ENCODE results near the gene GALM.
A peak's percentile ranks its signal among the peaks of the same experiment; 100 is the strongest.
"Not testable (repeated sequence)": the region's sequence is repeated elsewhere in the genome, so short reads cannot be mapped to it uniquely, and the experiment has no call there.

Gene GALM

GRCh38 chr2:38711558-38711957 lies 45.6 kb downstream of the GALM start:
- no peak for DNase-seq (ENCODE audit: low read depth)

GRCh38 chr2:38712413-38712812 lies 46.5 kb downstream of the GALM start:
- no peak for DNase-seq (ENCODE audit: low read depth)

DNA sequence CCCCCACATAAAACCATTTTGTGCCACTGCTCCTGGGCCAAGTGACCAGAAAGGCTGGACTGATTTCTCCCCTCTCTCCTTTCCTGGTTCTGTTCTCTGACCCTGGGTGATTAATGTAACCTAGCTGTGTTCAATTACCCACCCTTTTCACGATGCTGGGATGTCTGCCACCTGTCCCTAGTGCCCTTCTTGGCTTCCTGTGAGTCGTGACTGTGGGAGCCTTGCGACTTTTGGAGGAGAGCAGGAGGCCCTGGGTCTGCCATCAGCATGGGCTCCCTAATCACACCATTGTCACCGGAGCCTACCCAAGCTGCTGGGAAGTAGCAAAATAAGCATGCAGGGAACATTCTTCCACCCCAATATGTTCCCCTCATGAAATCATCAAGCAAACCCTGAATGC lies 47.0 kb downstream of the GALM start:
- no peak for DNase-seq (ENCODE audit: low read depth)

DNA sequence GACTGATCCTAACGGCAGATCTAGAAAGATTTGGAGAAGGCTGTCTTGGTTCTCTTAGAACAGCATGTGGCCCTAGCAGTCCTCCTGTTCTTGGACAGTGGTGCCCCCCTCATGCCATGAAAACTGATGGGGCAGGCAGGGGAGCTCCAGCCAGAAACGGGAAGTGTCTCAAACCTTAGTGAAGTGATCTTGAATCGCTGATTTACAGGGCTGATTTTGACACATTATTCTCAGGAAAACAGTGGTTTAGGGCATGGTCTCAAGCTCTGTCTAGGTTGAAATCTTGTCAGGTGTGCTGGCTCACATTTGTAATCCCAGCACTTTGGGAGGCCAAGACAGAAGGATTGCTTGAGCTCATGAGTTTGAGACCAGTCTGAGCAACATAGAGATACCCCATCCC lies 47.4 kb downstream of the GALM start:
- no peak for DNase-seq (ENCODE audit: low read depth)

GRCh38 chr2:38714941-38715340 lies 49.0 kb downstream of the GALM start:
- DNase-seq (ENCODE audit: low read depth), result not testable (repeated sequence)

- DNase-seq (ENCODE audit: low read depth), result no peak
Measured at GRCh38 chr2:38716185-38716584, 50.3 kb downstream of the GALM start.

DNA sequence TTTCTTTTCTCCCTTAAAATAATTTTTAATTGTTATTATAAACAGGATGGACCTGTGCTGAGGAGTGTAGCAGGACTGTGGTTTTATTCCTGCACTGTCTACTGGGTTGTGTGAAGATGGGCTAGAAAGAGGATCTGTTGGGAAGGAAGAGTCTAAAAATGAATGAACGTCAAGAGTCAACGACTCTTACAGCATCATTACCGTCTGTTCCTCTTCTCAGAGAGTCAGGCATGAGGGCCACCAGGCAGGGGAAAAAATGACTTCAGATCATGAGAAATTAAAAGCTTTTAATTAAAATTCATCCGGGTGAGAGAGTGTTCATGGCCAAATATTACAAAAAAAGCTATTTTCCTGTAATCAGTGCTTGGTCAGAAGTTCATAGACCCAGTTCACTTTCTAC lies 52.7 kb downstream of the GALM start:
- DNase-seq (ENCODE audit: low read depth), result no peak

DNA sequence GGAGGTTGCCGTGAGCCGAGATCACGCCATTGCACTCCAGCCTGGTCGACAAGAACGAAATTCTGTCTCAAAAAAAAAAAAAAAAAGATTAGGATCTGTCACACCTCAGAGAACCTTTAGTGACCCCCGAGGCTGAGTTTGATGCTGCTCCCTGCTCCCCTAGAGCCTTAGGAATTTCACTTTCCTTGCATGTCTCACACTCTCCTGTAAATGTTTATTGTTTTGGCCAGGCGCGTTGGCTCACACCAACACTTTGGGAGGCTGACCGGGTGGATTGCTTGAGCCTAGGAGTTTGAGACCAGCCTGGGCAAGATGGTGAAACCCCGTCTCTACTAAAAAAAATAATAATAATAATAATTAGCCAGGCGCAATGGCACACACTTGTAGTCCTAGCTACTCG lies 53.8 kb downstream of the GALM start:
- DNase-seq (ENCODE audit: low read depth), result no peak

DNA sequence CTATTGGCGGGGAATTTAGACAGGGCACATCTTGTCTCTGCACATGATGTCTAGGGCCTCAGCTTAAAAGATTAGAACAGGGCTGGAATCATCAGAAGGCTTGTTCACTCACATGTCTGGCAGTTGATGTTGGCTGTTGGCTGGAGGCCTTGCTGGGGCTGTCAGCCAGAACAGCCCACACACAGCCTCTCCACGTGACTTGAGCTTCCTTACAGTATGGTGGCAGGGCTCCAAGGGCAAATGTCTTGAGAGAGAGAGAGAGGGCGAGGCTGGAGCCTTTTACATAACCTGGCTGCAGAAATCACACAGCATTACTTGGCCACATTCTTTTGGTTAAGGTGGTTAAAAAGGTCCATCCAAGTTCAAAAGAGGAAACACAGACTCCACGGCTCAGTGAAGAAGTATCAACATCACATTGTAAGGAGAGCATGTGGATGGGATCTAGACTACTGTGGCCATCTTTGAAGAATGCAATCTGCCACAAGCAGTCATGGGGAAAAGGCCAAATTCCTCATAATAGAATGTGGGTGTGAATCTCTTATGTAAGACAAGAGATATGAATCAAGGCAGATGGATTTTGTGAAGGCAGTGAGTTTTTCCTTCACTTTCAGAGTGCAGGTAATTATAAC lies 54.8 kb downstream of the GALM start:
- DNase-seq (ENCODE audit: low read depth), result no peak

GRCh38 chr2:38722271-38723061 lies 56.6 kb downstream of the GALM start:
- peak; percentile 52 for DNase-seq (ENCODE audit: low read depth)

DNA sequence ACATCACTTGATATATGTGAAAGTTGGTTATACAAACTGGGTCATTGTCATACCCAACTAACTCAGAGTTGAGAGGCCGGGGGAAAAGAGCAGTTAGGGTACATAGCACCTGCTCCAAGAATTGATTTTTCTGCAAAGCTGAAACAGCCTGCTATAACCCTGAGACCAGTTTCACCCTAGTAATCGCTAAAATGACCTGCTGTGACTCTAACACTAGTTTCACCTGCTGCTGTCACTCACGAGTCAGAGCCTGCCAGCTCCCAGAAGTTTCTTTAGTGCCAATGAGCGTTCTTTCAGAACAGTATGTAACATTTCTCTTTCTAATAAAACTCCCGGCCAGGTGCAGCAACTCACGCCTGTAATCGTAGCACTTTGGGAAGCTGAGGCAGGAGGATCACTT lies 57.3 kb downstream of the GALM start:
- no peak for DNase-seq (ENCODE audit: low read depth)

DNA sequence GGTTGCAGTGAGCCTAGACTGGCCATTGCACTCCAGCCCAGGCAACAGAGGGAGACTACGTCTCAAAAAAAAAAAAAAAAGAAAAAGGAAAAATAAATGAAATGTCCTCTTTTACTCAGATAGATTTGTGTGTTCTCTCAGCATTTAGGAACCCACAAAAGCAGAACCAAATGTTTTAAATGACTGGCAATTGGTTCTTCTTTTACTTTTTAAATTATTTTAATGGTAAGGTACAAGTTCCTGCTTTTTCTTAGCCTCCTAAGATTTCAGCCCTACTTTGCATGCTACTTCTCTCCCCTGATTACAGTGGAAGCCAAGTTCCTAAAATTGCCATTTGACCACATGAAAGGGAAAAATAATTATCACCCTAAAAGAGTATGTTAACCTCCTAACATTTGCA lies 61.7 kb downstream of the GALM start:
- no peak for DNase-seq (ENCODE audit: low read depth)

- no peak for DNase-seq (ENCODE audit: low read depth)
Measured at GRCh38 chr2:38728694-38729093, 62.8 kb downstream of the GALM start.

- no peak for DNase-seq (ENCODE audit: low read depth)
Measured at GRCh38 chr2:38731090-38731489, 65.2 kb downstream of the GALM start.

DNA sequence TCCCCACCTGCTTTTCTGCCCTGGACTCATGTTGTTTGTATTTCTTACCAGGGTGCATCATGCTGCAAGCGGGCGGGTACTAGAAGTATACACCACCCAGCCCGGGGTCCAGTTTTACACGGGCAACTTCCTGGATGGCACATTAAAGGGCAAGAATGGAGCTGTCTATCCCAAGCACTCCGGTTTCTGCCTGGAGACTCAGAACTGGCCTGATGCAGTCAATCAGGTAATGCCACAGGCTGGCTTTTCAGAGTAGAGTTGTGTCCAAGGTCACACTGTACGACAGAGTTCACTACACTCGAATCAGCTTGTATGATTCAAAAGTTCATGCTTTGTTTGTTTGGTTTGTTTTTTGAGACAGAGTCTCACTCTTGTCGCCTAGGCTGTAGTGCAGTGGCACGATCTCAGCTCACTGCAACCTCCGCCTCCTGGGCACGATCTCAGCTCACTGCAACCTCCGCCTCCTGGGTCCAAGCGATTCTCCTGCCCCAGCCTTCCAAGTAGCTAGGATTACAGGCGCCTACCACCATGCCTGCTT lies 65.8 kb downstream of the GALM start:
- no peak for DNase-seq (ENCODE audit: low read depth)

- DNase-seq (ENCODE audit: low read depth), result no peak
Measured at GRCh38 chr2:38733300-38733971, 67.5 kb downstream of the GALM start.

GRCh38 chr2:38734299-38735058 lies 68.6 kb downstream of the GALM start:
- DNase-seq (ENCODE audit: low read depth), result no peak

- no peak for DNase-seq (ENCODE audit: low read depth)
Measured at GRCh38 chr2:38735999-38736320, 70.0 kb downstream of the GALM start.

GRCh38 chr2:38737000-38737698 lies 71.2 kb downstream of the GALM start:
- DNase-seq (ENCODE audit: low read depth), result not testable (repeated sequence)

- no peak for DNase-seq (ENCODE audit: low read depth)
Measured at GRCh38 chr2:38737925-38738324, 72.0 kb downstream of the GALM start.

GRCh38 chr2:38739524-38739923 lies 73.6 kb downstream of the GALM start:
- no peak for DNase-seq (ENCODE audit: low read depth)

Data from stimulated activated CD4-positive, alpha-beta T cell treated with anti-CD3 and anti-CD28 coated beads, Interleukin-2, amount 100 ng/mL, for 4 hours (primary cell).